DND-41 (cell line): ENCODE results near the gene THSD4.

Source experiments
- ATAC-seq: fragments of 200-7000 bp; cut with Tn5 transposase; 3 replicates; pipeline ENCODE4 v1.9.1; 2021; ENCODE audit warnings: low read depth; ENCODE audit not compliant: insufficient read depth
- DNase-seq: peaks from one replicate; pipeline ENCODE4 v3.0.0-alpha.2; 2020
- H2AFZ ChIP-seq: 2 replicates; pipeline ENCODE4 v1.6.0; 2012; ENCODE audit warnings: low read depth, low read length
- H3K27ac ChIP-seq: 2 replicates; pipeline ENCODE4 v1.5.1; 2012; ENCODE audit warnings: low read length, inconsistent platforms
- H3K27me3 ChIP-seq: fragments of 200-600 bp; sonication (generic); 2 replicates; pipeline ENCODE4 v1.6.0; 2012; ENCODE audit warnings: low read length, mild to moderate bottlenecking, inconsistent platforms; ENCODE audit not compliant: insufficient read depth, poor library complexity
- H3K36me3 ChIP-seq: 2 replicates; pipeline ENCODE4 v1.5.1; 2012; ENCODE audit warnings: low read length, inconsistent platforms; ENCODE audit not compliant: insufficient read depth
- H3K4me1 ChIP-seq: 2 replicates; pipeline ENCODE4 v1.5.1; 2012; ENCODE audit warnings: mild to moderate bottlenecking, low read length; ENCODE audit not compliant: insufficient read depth
- H3K4me2 ChIP-seq: 2 replicates; pipeline ENCODE4 v1.6.0; 2012; ENCODE audit warnings: mild to moderate bottlenecking, moderate library complexity, low read length, inconsistent platforms; ENCODE audit not compliant: insufficient read depth
- H3K4me3 ChIP-seq, 2 experiments: fragments of 200-600 bp in 1 of 2; shearing (Covaris generic) in 1 of 2; 2 replicates each; pipeline ENCODE4 v1.5.1; 2012 to 2016; ENCODE audit warnings: inconsistent platforms in 2 of 2, low read length in 2 of 2, mild to moderate bottlenecking in 2 of 2, low read depth in 1 of 2, moderate library complexity in 1 of 2
- H3K79me2 ChIP-seq: 2 replicates; pipeline ENCODE4 v1.6.0; 2012; ENCODE audit warnings: low read length, inconsistent platforms; ENCODE audit not compliant: insufficient read depth
- H3K9ac ChIP-seq: 2 replicates; pipeline ENCODE4 v1.6.0; 2012; ENCODE audit warnings: low read depth, mild to moderate bottlenecking, inconsistent platforms, low read length, moderate library complexity
- H3K9me3 ChIP-seq: 2 replicates; pipeline ENCODE4 v1.5.1; 2012; ENCODE audit warnings: low read length, moderate library complexity, mild to moderate bottlenecking, inconsistent platforms; ENCODE audit not compliant: insufficient read depth, severe bottlenecking
- H4K20me1 ChIP-seq: 2 replicates; pipeline ENCODE4 v1.6.0; 2012; ENCODE audit warnings: low read length; ENCODE audit not compliant: insufficient read depth
- EZH2 ChIP-seq: IDR thresholded peaks from 3 replicates; pipeline ENCODE4 v1.6.1; 2012; ENCODE audit warnings: borderline replicate concordance, low read depth, mild to moderate bottlenecking, moderate library complexity, low read length, inconsistent platforms; ENCODE audit not compliant: severe bottlenecking
- TF ChIP-seq, protein P1 (sequence below): IDR thresholded peaks from 2 replicates; pipeline ENCODE4 v1.5.1; 2012; ENCODE audit warnings: borderline replicate concordance, low read length, moderate library complexity, mild to moderate bottlenecking; ENCODE audit not compliant: poor library complexity, severe bottlenecking; ENCODE audit errors: extremely low read depth

The THSD4 gene

DNA sequence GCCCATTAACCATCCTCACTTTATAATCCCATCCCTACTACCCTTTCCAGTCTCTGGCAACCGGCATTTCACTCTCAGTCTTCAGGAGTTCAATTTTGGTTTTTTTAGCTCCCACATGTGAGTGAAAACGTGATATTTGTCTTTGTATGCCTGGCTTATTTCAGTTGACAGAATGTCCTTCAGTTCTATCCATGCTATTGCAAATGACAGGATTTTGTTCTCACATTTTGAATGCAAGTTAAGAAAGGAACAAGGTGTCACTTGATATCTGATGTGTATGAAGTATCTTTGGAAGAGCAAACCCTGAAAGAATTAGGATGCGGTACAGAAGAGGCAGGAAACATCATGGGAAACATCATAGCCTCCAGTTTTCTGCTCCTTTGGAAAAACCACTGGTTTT is 298.1 kb downstream of the THSD4 start:
- no peak overlapping the region for H2AFZ ChIP-seq
- H3K27ac ChIP-seq, result no peak overlapping the region
- no peak overlapping the region for H3K4me3 ChIP-seq
- H3K4me2 ChIP-seq, result no peak overlapping the region
- no peaks in the 10 kb centered on the region for H3K79me2 ChIP-seq
- no peaks in the 10 kb centered on the region for H4K20me1 ChIP-seq
- peaks cover 3% of the 10 kb centered on the region for H3K27me3 ChIP-seq
- H3K4me1 ChIP-seq, result no peaks in the 10 kb centered on the region
- TF ChIP-seq EZH2, result no peak
- TF ChIP-seq, protein P1, sequence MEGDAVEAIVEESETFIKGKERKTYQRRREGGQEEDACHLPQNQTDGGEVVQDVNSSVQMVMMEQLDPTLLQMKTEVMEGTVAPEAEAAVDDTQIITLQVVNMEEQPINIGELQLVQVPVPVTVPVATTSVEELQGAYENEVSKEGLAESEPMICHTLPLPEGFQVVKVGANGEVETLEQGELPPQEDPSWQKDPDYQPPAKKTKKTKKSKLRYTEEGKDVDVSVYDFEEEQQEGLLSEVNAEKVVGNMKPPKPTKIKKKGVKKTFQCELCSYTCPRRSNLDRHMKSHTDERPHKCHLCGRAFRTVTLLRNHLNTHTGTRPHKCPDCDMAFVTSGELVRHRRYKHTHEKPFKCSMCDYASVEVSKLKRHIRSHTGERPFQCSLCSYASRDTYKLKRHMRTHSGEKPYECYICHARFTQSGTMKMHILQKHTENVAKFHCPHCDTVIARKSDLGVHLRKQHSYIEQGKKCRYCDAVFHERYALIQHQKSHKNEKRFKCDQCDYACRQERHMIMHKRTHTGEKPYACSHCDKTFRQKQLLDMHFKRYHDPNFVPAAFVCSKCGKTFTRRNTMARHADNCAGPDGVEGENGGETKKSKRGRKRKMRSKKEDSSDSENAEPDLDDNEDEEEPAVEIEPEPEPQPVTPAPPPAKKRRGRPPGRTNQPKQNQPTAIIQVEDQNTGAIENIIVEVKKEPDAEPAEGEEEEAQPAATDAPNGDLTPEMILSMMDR, result no peak
- DNase-seq, result no peak
- no peaks in the 10 kb centered on the region for H3K9me3 ChIP-seq
- H3K36me3 ChIP-seq, result no peaks in the 10 kb centered on the region
- H3K9ac ChIP-seq, result no peak overlapping the region
- ATAC-seq, result no peak

DNA sequence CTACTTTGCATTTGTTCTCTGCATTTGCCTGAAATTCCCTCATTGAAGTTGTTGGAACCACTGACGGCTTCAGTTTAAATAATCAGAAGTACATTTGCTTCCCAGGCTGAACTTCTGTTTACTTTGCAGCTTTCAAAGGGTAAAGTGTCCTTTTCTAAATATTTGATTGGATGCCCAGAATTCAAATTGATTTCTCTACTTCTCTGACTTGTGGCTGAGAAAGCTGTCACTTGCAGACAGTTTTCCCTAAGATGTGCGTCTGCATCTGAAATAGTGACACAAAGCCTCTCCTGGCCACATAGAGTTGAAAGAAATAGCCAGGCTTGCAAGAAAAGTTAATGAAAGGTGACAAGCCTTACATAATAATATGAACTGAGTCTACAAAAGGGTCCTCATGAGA is 299.6 kb downstream of the THSD4 start:
- Histone ChIP-seq H3K4me3 (no peak overlapping the region), H2AFZ (no peak overlapping the region), H3K4me2 (no peak overlapping the region), H3K4me1 (no peaks in the 10 kb centered on the region), H3K9me3 (no peaks in the 10 kb centered on the region), H3K27me3 (peaks cover 3% of the 10 kb centered on the region), H4K20me1 (no peaks in the 10 kb centered on the region), H3K27ac (no peak overlapping the region), H3K36me3 (no peaks in the 10 kb centered on the region), H3K9ac (no peak overlapping the region), H3K79me2 (no peaks in the 10 kb centered on the region)
- DNase-seq (no peak), ATAC-seq (no peak)
- TF ChIP-seq, protein P1, result no peak
- no peak for TF ChIP-seq EZH2

DNA sequence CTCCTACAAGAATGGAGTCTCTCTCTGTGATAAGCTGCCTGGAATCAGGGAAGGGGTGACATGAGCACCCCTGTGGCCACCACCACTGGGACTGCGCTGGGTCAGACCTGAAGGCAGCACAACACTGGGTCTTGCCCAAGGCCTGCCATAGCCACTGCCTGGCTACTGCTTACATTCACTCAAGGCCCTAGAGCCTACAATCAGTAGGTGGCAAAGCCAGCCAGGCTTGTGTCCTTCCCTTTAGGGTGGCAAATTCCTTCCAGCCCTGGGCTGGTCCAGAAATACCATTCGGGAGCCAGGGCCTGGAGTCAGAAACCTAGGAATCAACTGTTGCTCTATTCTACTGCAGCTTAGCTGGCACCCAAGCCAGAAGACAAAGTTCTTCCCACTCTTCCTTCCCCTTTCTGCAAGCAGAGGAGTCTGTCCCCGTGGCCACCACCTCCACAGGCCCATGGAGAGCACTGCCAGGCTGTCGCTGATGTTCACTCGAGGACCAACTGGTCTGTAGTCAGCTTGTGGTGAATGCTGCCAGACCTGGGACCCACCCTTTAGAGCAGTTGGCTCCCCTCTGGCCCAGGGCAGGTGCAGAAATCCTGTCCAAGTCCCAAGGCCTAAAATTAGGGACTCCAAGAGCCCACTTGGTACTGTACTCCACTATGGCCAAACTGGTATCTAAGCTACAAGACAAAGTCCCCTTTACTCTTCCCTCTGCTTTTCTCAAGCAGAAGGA is 307.4 kb downstream of the THSD4 start:
- no peak overlapping the region for H3K27ac ChIP-seq
- H3K4me2 ChIP-seq, result no peak overlapping the region
- no peaks in the 10 kb centered on the region for H3K9me3 ChIP-seq
- TF ChIP-seq, protein P1, result no peak
- TF ChIP-seq EZH2, result no peak
- H3K79me2 ChIP-seq, result no peaks in the 10 kb centered on the region
- H3K27me3 ChIP-seq, result peaks cover 3% of the 10 kb centered on the region
- no peak overlapping the region for H2AFZ ChIP-seq
- no peaks in the 10 kb centered on the region for H3K4me1 ChIP-seq
- no peak for ATAC-seq
- DNase-seq, result no peak
- no peaks in the 10 kb centered on the region for H4K20me1 ChIP-seq
- H3K9ac ChIP-seq, result no peak overlapping the region
- no peak overlapping the region for H3K4me3 ChIP-seq
- no peaks in the 10 kb centered on the region for H3K36me3 ChIP-seq
